SK-N-SH (cell line): ENCODE results near the gene CCDC154. TPM values are rescaled to one million over a fixed set of nuclear protein-coding genes. Genes with fewer than 3 reads are reported as not detected.

Source experiments
- CTCF ChIA-PET: fragments of 300-600, 350-600 bp; formaldehyde crosslinking; extraction: SDS; loops from one replicate; lab custom pipeline; 2021; lab: Yijun Ruan, JAX
- POLR2A ChIA-PET: fragments of 350-600 bp; sonication (Branson Sonifier 250); formaldehyde crosslinking; extraction: SDS; loops from one replicate; lab custom pipeline; 2020; ENCODE audit warnings: antibody characterized with exemption, inconsistent platforms; lab: Yijun Ruan, JAX
- DNase-seq: peaks from one replicate; pipeline ENCODE4 v3.0.0; 2012
- H2AFZ ChIP-seq: fragments of 200-600 bp; sonication (generic); 2 replicates; pipeline ENCODE4 v1.8.1; 2016; ENCODE audit warnings: antibody characterized with exemption, mild to moderate bottlenecking, low read depth
- H3F3A ChIP-seq: fragments of 200-600 bp; sonication (generic); replicated peaks from 2 replicates; pipeline ENCODE3; 2016; ENCODE audit warnings: antibody characterized with exemption, mild to moderate bottlenecking; ENCODE audit not compliant: insufficient read depth
- H3K27ac ChIP-seq, 2 experiments: fragments of 200-500 bp in 1 of 2; fragments of 200-600 bp in 1 of 2; sonication (Bioruptor generic) in 1 of 2; sonication (generic), shearing (Covaris generic) in 1 of 2; 2 replicates each; pipeline versions ENCODE4 v1.5.1 to v1.6.1; 2014 to 2016; ENCODE audit warnings: low read depth in 2 of 2, inconsistent platforms in 1 of 2, low read length in 1 of 2, mild to moderate bottlenecking in 1 of 2, mixed read lengths in 1 of 2
- H3K27me3 ChIP-seq: fragments of 200-600 bp; sonication (generic), shearing (Covaris generic); 2 replicates; pipeline ENCODE4 v1.6.1; 2016; ENCODE audit warnings: mixed run types; ENCODE audit not compliant: insufficient read depth
- H3K36me3 ChIP-seq, 2 experiments: fragments of 200-500 bp in 1 of 2; fragments of 200-600 bp in 1 of 2; sonication (Bioruptor generic) in 1 of 2; sonication (generic) in 1 of 2; replicated peaks in 1 of 2; 2 replicates each; pipeline versions ENCODE3 to v1.5.1; 2014 to 2016; ENCODE audit warnings: low read length in 1 of 2, mild to moderate bottlenecking in 1 of 2; ENCODE audit not compliant: insufficient read depth in 2 of 2, control insufficient read depth in 1 of 2
- H3K4me1 ChIP-seq, 2 experiments: fragments of 200-500 bp in 1 of 2; fragments of 200-600 bp in 1 of 2; sonication (Bioruptor generic) in 1 of 2; sonication (generic), shearing (Covaris generic) in 1 of 2; 2 replicates each; pipeline versions ENCODE4 v1.5.1 to v1.6.1; 2014 to 2016; ENCODE audit warnings: low read depth in 1 of 2, low read length in 1 of 2, mixed run types in 1 of 2; ENCODE audit not compliant: insufficient read depth in 2 of 2, control insufficient read depth in 1 of 2
- H3K4me2 ChIP-seq: fragments of 200-600 bp; sonication (generic), shearing (Covaris generic); 2 replicates; pipeline ENCODE4 v1.6.1; 2017; ENCODE audit warnings: mixed run types
- H3K4me3 ChIP-seq, 2 experiments: fragments of 200-500 bp in 1 of 2; fragments of 200-600 bp in 1 of 2; sonication (Bioruptor generic) in 1 of 2; sonication (generic), shearing (Covaris generic) in 1 of 2; 2 replicates each; pipeline versions ENCODE4 v1.5.1 to v1.8.1; 2014 to 2016; ENCODE audit warnings: low read depth in 2 of 2, inconsistent platforms in 1 of 2, low read length in 1 of 2, mild to moderate bottlenecking in 1 of 2, mixed read lengths in 1 of 2, moderate library complexity in 1 of 2
- H3K79me2 ChIP-seq: fragments of 200-600 bp; sonication (generic); 2 replicates; pipeline ENCODE4 v1.8.1; 2017; ENCODE audit warnings: mild to moderate bottlenecking; ENCODE audit not compliant: insufficient read depth
- H3K9ac ChIP-seq: fragments of 200-600 bp; sonication (generic); 2 replicates; pipeline ENCODE4 v1.6.1; 2017; ENCODE audit warnings: mixed run types
- H3K9me2 ChIP-seq: fragments of 200-600 bp; sonication (generic); 2 replicates; pipeline ENCODE4 v1.6.1; 2017; ENCODE audit warnings: mixed run types
- H3K9me3 ChIP-seq: fragments of 200-600 bp; sonication (generic); 2 replicates; pipeline ENCODE4 v1.6.1; 2017; ENCODE audit warnings: mixed run types, mild to moderate bottlenecking, moderate library complexity
- H4K20me1 ChIP-seq: fragments of 200-600 bp; sonication (generic); 2 replicates; pipeline ENCODE4 v1.6.1; 2017; ENCODE audit warnings: mild to moderate bottlenecking, mixed run types; ENCODE audit not compliant: insufficient read depth
- CHD2 ChIP-seq: fragments of 150-350 bp; IDR thresholded peaks from 2 replicates; pipeline ENCODE4 v1.6.1; 2018; ENCODE audit warnings: low read length; ENCODE audit not compliant: partially characterized antibody
- CTCF ChIP-seq: fragments of 200-600 bp; sonication (generic); IDR thresholded peaks from 2 replicates; pipeline ENCODE4 v1.6.1; 2017; ENCODE audit warnings: antibody characterized with exemption, mild to moderate bottlenecking, moderate library complexity
- EP300 ChIP-seq, 2 experiments: IDR thresholded peaks; 2 replicates each; pipeline versions ENCODE4 v1.4.0 to v1.6.1; 2012; ENCODE audit warnings: borderline replicate concordance in 1 of 2, low read depth in 1 of 2, low read length in 1 of 2
- EZH2phosphoT487 ChIP-seq: fragments of 200-600 bp; sonication (generic); IDR thresholded peaks from 2 replicates; pipeline ENCODE4 v1.6.1; 2017; ENCODE audit warnings: low read depth, mixed run types, mild to moderate bottlenecking, antibody characterized with exemption, moderate library complexity, borderline replicate concordance
- FOSL2 ChIP-seq: IDR thresholded peaks from 2 replicates; pipeline ENCODE4 v1.4.0; 2012; ENCODE audit warnings: low read depth, mild to moderate bottlenecking, moderate library complexity, borderline replicate concordance
- GABPA ChIP-seq: IDR thresholded peaks from 2 replicates; pipeline ENCODE4 v1.4.0; 2012; ENCODE audit warnings: low read depth, mild to moderate bottlenecking
- MXI1 ChIP-seq: IDR thresholded peaks from 2 replicates; pipeline ENCODE4 v1.6.1; 2012; ENCODE audit warnings: mild to moderate bottlenecking, low read depth, low read length, improper control_type of control experiment
- NRF1 ChIP-seq: IDR thresholded peaks from 2 replicates; pipeline ENCODE4 v1.6.1; 2012; ENCODE audit warnings: low read depth, mild to moderate bottlenecking, low read length
- RCOR1 ChIP-seq: fragments of 150-350 bp; IDR thresholded peaks from 2 replicates; pipeline ENCODE4 v1.6.1; 2017; ENCODE audit warnings: antibody characterized with exemption, low read length
- RFX5 ChIP-seq: IDR thresholded peaks from 2 replicates; pipeline ENCODE4 v1.6.1; 2012; ENCODE audit warnings: mild to moderate bottlenecking, improper control_type of control experiment, low read length
- RXRA ChIP-seq: IDR thresholded peaks from 2 replicates; pipeline ENCODE4 v1.4.0; 2012; ENCODE audit warnings: low read depth, mild to moderate bottlenecking, borderline replicate concordance
- SIN3A ChIP-seq: IDR thresholded peaks from 2 replicates; pipeline ENCODE4 v1.6.1; 2012; ENCODE audit warnings: low read depth, mild to moderate bottlenecking, low read length, moderate library complexity, borderline replicate concordance
- TEAD4 ChIP-seq: IDR thresholded peaks from 2 replicates; pipeline ENCODE4 v1.4.0; 2012; ENCODE audit warnings: mild to moderate bottlenecking, borderline replicate concordance; ENCODE audit not compliant: insufficient read depth
- USF2 ChIP-seq: fragments of 150-350 bp; IDR thresholded peaks from 2 replicates; pipeline ENCODE4 v1.6.1; 2017; ENCODE audit warnings: antibody characterized with exemption, low read length, low read depth, borderline replicate concordance
- YY1 ChIP-seq: IDR thresholded peaks from 2 replicates; pipeline ENCODE4 v1.4.0; 2012; ENCODE audit warnings: low read depth, mild to moderate bottlenecking
- ZBTB33 ChIP-seq: IDR thresholded peaks from 2 replicates; pipeline ENCODE4 v1.4.0; 2012; ENCODE audit warnings: low read depth, borderline replicate concordance
- WGBS: methylation state at CpG from one replicate; pipeline ENCODE4 v1.1.6; 2017; ENCODE audit warnings: low lambda C conversion rate; 5-methylcytosine and 5-hydroxymethylcytosine counted together
- polyA plus RNA-seq, 3 experiments: library from polyadenylated mRNA; depleted of rRNA; stranded (reverse); fragments of >200 nt; gene quantifications; 2 replicates each; pipeline ENCODE4 v1.2.3, GENCODE V29; 2012

Gene CCDC154
- polyA plus RNA-seq, 1 of the 3 experiments (the other 2 are of a cell fraction) = 0.35 TPM

GRCh38 chr16:1445518-1446203 is 1.3 kb upstream of the CCDC154 start:
- Histone ChIP-seq H3K9ac (no peak overlapping the region), H3K36me3 (peaks cover 0 to 8% of the 10 kb centered on the region in 2 experiments), H3K9me3 (no peaks in the 10 kb centered on the region), H3K4me1 (no peaks in the 10 kb centered on the region), H3K27me3 (no peaks in the 10 kb centered on the region), H3F3A (no peaks in the 10 kb centered on the region), H2AFZ (no peak overlapping the region), H3K4me2 (no peak overlapping the region), H4K20me1 (no peaks in the 10 kb centered on the region), H3K79me2 (no peaks in the 10 kb centered on the region), H3K9me2 (no peaks in the 10 kb centered on the region), H3K4me3 (no peak overlapping the region), H3K27ac (no peak overlapping the region)
- ChIA-PET POLR2A (no interaction called here), CTCF (interaction anchor here (1.0 kb wide), 1 partner anchor 15 kb away, joined by 3 read pairs; the partner anchor contains the start of gene PERCC1)
- no peak for DNase-seq
- no CpG with 5 or more reads among the region's 25 CpGs for WGBS
- TF ChIP-seq RFX5 (no peak), RXRA (no peak), CHD2 (no peak), CTCF (no peak)
- TF ChIP-seq, all 33 proteins: peak for 0

GRCh38 chr16:1444730-1445517 is 568 bp upstream of the CCDC154 start:
- Histone ChIP-seq H3K4me2 (no peak overlapping the region), H4K20me1 (no peaks in the 10 kb centered on the region), H3K9me3 (no peaks in the 10 kb centered on the region), H3K9me2 (no peaks in the 10 kb centered on the region), H3K27ac (no peak overlapping the region), H3K36me3 (peaks cover 0 to 8% of the 10 kb centered on the region in 2 experiments), H3K4me3 (no peak overlapping the region), H3K4me1 (no peaks in the 10 kb centered on the region)
- CTCF ChIA-PET = no interaction called here
- no peak for DNase-seq
- no peak for TF ChIP-seq EP300 (IDR thresholded peaks at IDR 0.05; ENCODE audit: borderline replicate concordance in 1 of 2, low read depth in 1 of 2, low read length in 1 of 2)
- TF ChIP-seq FOSL2 = no peak
- TF ChIP-seq MXI1 = no peak
- no peak for TF ChIP-seq CHD2
- TF ChIP-seq SIN3A = no peak
- TF ChIP-seq RCOR1 = no peak
- TF ChIP-seq YY1 = no peak
- TF ChIP-seq CTCF = no peak
- no peak for TF ChIP-seq EZH2phosphoT487
- no peak for TF ChIP-seq NRF1
- no peak for TF ChIP-seq GABPA
- TF ChIP-seq RFX5 = no peak
- no peak for TF ChIP-seq USF2
- no peak for TF ChIP-seq ZBTB33
- TF ChIP-seq TEAD4 = no peak
- TF ChIP-seq, all 33 proteins: peak for 0
- Histone ChIP-seq H3K27me3 (no peaks in the 10 kb centered on the region), H3F3A (no peaks in the 10 kb centered on the region), H3K79me2 (no peaks in the 10 kb centered on the region), H3K9ac (no peak overlapping the region), H2AFZ (no peak overlapping the region)
- WGBS = 89% methylated on average over 30 of the region's 48 CpGs
- POLR2A ChIA-PET = no interaction called here
